Hepatocyte (in vitro differentiated cells): Measurements from ENCODE around the gene PHF20.

Source experiments
- EZH2phosphoT487 ChIP-seq: fragments of 200-600 bp; sonication (generic); IDR thresholded peaks from one replicate; pipeline ENCODE4 v1.6.1; 2018; ENCODE audit warnings: antibody characterized with exemption, mild to moderate bottlenecking, low read depth, moderate library complexity; ENCODE audit not compliant: unreplicated experiment, severe bottlenecking
- TF ChIP-seq, protein P1 (sequence below): fragments of 200-600 bp; sonication (generic); IDR thresholded peaks from 2 replicates; pipeline ENCODE4 v1.5.1; 2016; ENCODE audit warnings: antibody characterized with exemption, mild to moderate bottlenecking; ENCODE audit not compliant: poor library complexity

DNA sequence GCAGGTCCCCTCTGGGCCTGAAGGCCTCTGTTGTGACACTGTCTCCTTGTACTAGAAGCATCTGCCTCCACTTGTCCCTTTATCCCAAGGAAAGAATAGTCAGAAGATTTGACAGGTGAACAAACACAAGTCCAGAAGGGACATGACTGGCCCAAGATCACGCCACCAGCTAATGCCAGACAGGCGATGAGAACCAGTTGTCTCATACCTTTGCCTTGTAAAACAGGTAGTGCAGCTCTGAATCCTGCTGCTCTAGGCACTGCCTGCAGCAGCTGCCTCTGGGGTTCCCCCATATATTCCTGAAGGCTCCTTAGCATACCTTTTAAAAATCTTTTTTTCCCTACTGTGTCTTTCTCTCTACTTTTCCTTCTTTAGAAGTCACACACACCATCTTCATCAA lies 157.5 kb downstream of the PHF20 start:
- TF ChIP-seq, protein P1, sequence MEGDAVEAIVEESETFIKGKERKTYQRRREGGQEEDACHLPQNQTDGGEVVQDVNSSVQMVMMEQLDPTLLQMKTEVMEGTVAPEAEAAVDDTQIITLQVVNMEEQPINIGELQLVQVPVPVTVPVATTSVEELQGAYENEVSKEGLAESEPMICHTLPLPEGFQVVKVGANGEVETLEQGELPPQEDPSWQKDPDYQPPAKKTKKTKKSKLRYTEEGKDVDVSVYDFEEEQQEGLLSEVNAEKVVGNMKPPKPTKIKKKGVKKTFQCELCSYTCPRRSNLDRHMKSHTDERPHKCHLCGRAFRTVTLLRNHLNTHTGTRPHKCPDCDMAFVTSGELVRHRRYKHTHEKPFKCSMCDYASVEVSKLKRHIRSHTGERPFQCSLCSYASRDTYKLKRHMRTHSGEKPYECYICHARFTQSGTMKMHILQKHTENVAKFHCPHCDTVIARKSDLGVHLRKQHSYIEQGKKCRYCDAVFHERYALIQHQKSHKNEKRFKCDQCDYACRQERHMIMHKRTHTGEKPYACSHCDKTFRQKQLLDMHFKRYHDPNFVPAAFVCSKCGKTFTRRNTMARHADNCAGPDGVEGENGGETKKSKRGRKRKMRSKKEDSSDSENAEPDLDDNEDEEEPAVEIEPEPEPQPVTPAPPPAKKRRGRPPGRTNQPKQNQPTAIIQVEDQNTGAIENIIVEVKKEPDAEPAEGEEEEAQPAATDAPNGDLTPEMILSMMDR, result no peak
- no peak for TF ChIP-seq EZH2phosphoT487
